Measurements from ENCODE around the gene RP9.

The RP9 gene

GRCh38 chr7:33156441-33156840 lies 47.2 kb upstream of the RP9 start:
- Histone ChIP-seq H3K4me3 (ENCODE audit: low read depth in 1 of 2, low read length in 2 of 2) (no peak overlapping the region), H3K9ac (ENCODE audit: low read depth, low read length) (no peak overlapping the region), H3K4me2 (ENCODE audit: insufficient read depth, low read length) (no peak overlapping the region), H2AFZ (ENCODE audit: low read depth, low read length) (no peak overlapping the region), H3K27ac (ENCODE audit: low read length) (no peak overlapping the region), H3K79me2 (ENCODE audit: insufficient read depth, low read length) (no peaks in the 10 kb centered on the region), H3K27me3 (ENCODE audit: insufficient read depth, low read length, poor library complexity) (no peaks in the 10 kb centered on the region), H3K36me3 (ENCODE audit: insufficient read depth, low read length) (no peaks in the 10 kb centered on the region), H3K4me1 (ENCODE audit: insufficient read depth, low read length) (no peaks in the 10 kb centered on the region), H3K9me3 (ENCODE audit: insufficient read depth, low read length, severe bottlenecking) (no peaks in the 10 kb centered on the region), H4K20me1 (ENCODE audit: insufficient read depth, low read length) (no peaks in the 10 kb centered on the region)
- no peak for DNase-seq
- ATAC-seq (ENCODE audit: insufficient read depth, low read depth): no peak
- TF ChIP-seq CTCF (IDR thresholded peaks at IDR 0.05; ENCODE audit: borderline replicate concordance, extremely low read depth, low read length, poor library complexity, severe bottlenecking) (no peak), EZH2 (IDR thresholded peaks at IDR 0.05; ENCODE audit: borderline replicate concordance, low read depth, low read length, severe bottlenecking) (no peak)

- ATAC-seq (ENCODE audit: insufficient read depth, low read depth) (no peak), DNase-seq (no peak)
- Histone ChIP-seq H3K79me2 (ENCODE audit: insufficient read depth, low read length) (no peaks in the 10 kb centered on the region), H3K36me3 (ENCODE audit: insufficient read depth, low read length) (no peaks in the 10 kb centered on the region), H4K20me1 (ENCODE audit: insufficient read depth, low read length) (no peaks in the 10 kb centered on the region), H3K4me1 (ENCODE audit: insufficient read depth, low read length) (no peaks in the 10 kb centered on the region), H2AFZ (ENCODE audit: low read depth, low read length) (no peak overlapping the region), H3K4me3 (ENCODE audit: low read depth in 1 of 2, low read length in 2 of 2) (no peak overlapping the region), H3K27me3 (ENCODE audit: insufficient read depth, low read length, poor library complexity) (no peaks in the 10 kb centered on the region), H3K27ac (ENCODE audit: low read length) (no peak overlapping the region), H3K4me2 (ENCODE audit: insufficient read depth, low read length) (no peak overlapping the region), H3K9ac (ENCODE audit: low read depth, low read length) (no peak overlapping the region), H3K9me3 (ENCODE audit: insufficient read depth, low read length, severe bottlenecking) (no peaks in the 10 kb centered on the region)
- TF ChIP-seq EZH2 (IDR thresholded peaks at IDR 0.05; ENCODE audit: borderline replicate concordance, low read depth, low read length, severe bottlenecking): no peak
- TF ChIP-seq CTCF (IDR thresholded peaks at IDR 0.05; ENCODE audit: borderline replicate concordance, extremely low read depth, low read length, poor library complexity, severe bottlenecking): no peak
These were observed 46.6 kb upstream of the RP9 start for GRCh38 chr7:33155811-33156210.

GRCh38 chr7:33152087-33152486 lies 42.9 kb upstream of the RP9 start:
- ATAC-seq (ENCODE audit: insufficient read depth, low read depth) (no peak), DNase-seq (no peak)
- no peak overlapping the region for H3K27ac ChIP-seq (ENCODE audit: low read length)
- no peaks in the 10 kb centered on the region for H3K79me2 ChIP-seq (ENCODE audit: insufficient read depth, low read length)
- H2AFZ ChIP-seq (ENCODE audit: low read depth, low read length): no peak overlapping the region
- no peaks in the 10 kb centered on the region for H3K4me1 ChIP-seq (ENCODE audit: insufficient read depth, low read length)
- no peak overlapping the region for H3K4me2 ChIP-seq (ENCODE audit: insufficient read depth, low read length)
- TF ChIP-seq CTCF (IDR thresholded peaks at IDR 0.05; ENCODE audit: borderline replicate concordance, extremely low read depth, low read length, poor library complexity, severe bottlenecking) (no peak), EZH2 (IDR thresholded peaks at IDR 0.05; ENCODE audit: borderline replicate concordance, low read depth, low read length, severe bottlenecking) (no peak)
- H3K36me3 ChIP-seq (ENCODE audit: insufficient read depth, low read length): no peaks in the 10 kb centered on the region
- no peaks in the 10 kb centered on the region for H4K20me1 ChIP-seq (ENCODE audit: insufficient read depth, low read length)
- H3K27me3 ChIP-seq (ENCODE audit: insufficient read depth, low read length, poor library complexity): no peaks in the 10 kb centered on the region
- no peaks in the 10 kb centered on the region for H3K9me3 ChIP-seq (ENCODE audit: insufficient read depth, low read length, severe bottlenecking)
- no peak overlapping the region for H3K4me3 ChIP-seq (ENCODE audit: low read depth in 1 of 2, low read length in 2 of 2)
- no peak overlapping the region for H3K9ac ChIP-seq (ENCODE audit: low read depth, low read length)

- ATAC-seq (ENCODE audit: insufficient read depth, low read depth) (no peak), DNase-seq (no peak)
- H3K4me2 ChIP-seq (ENCODE audit: insufficient read depth, low read length): no peak overlapping the region
- no peaks in the 10 kb centered on the region for H3K4me1 ChIP-seq (ENCODE audit: insufficient read depth, low read length)
- no peak overlapping the region for H3K27ac ChIP-seq (ENCODE audit: low read length)
- no peaks in the 10 kb centered on the region for H3K27me3 ChIP-seq (ENCODE audit: insufficient read depth, low read length, poor library complexity)
- no peaks in the 10 kb centered on the region for H3K36me3 ChIP-seq (ENCODE audit: insufficient read depth, low read length)
- H3K79me2 ChIP-seq (ENCODE audit: insufficient read depth, low read length): no peaks in the 10 kb centered on the region
- H3K9ac ChIP-seq (ENCODE audit: low read depth, low read length): no peak overlapping the region
- H3K4me3 ChIP-seq (ENCODE audit: low read depth in 1 of 2, low read length in 2 of 2): no peak overlapping the region
- no peaks in the 10 kb centered on the region for H4K20me1 ChIP-seq (ENCODE audit: insufficient read depth, low read length)
- TF ChIP-seq EZH2 (IDR thresholded peaks at IDR 0.05; ENCODE audit: borderline replicate concordance, low read depth, low read length, severe bottlenecking) (no peak), CTCF (IDR thresholded peaks at IDR 0.05; ENCODE audit: borderline replicate concordance, extremely low read depth, low read length, poor library complexity, severe bottlenecking) (no peak)
- H2AFZ ChIP-seq (ENCODE audit: low read depth, low read length): no peak overlapping the region
- peaks cover 4% of the 10 kb centered on the region for H3K9me3 ChIP-seq (ENCODE audit: insufficient read depth, low read length, severe bottlenecking)
These were observed 36.0 kb upstream of the RP9 start for GRCh38 chr7:33145156-33145555.
